ENCODE measurements around the gene SYTL1.

The SYTL1 gene

DNA sequence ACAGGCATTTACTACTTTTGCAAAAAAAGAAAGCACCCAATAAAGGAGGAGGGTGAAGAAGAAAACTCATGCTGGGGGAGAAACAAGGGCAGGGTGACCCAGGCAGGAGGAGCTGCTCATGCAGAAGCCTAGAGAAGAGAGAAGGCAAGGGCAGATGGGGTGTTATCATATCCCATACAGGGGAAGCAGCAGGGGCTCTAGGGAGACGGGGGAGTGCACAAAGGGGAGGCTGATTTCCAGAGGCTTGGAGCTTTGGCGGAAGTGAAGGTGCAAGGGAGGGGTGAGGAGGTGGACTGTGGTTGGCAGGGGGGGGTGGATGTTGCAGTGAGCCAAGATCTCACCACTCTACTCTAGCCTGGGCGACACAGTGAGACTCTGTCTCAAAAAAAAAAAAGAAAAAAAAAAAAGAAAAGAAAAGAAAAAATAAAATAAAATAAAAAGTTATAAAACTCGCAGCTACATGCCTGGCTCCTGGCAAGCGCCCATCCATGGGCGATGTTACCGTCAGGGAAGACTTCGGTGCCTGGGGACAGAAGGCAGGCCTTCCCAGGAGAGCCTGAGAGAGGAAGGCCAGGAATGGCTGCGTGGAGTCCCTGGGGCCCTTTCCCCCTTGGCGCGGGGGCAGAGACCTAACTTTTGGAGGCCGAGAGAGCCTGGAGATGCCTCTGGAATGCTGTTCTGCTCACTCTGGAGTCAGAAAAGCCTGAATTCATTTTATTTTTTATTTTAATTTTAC lies 36.1 kb downstream of the SYTL1 start:
- TF ChIP-seq, protein P1, sequence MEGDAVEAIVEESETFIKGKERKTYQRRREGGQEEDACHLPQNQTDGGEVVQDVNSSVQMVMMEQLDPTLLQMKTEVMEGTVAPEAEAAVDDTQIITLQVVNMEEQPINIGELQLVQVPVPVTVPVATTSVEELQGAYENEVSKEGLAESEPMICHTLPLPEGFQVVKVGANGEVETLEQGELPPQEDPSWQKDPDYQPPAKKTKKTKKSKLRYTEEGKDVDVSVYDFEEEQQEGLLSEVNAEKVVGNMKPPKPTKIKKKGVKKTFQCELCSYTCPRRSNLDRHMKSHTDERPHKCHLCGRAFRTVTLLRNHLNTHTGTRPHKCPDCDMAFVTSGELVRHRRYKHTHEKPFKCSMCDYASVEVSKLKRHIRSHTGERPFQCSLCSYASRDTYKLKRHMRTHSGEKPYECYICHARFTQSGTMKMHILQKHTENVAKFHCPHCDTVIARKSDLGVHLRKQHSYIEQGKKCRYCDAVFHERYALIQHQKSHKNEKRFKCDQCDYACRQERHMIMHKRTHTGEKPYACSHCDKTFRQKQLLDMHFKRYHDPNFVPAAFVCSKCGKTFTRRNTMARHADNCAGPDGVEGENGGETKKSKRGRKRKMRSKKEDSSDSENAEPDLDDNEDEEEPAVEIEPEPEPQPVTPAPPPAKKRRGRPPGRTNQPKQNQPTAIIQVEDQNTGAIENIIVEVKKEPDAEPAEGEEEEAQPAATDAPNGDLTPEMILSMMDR (IDR thresholded peaks at IDR 0.05; ENCODE audit: low read depth, low read length) = no peak
- TF ChIP-seq MYC (IDR thresholded peaks at IDR 0.05; ENCODE audit: low read depth, low read length) (no peak), POLR2A (IDR thresholded peaks at IDR 0.05; ENCODE audit: extremely low read depth, insufficient read length) (no peak)
- TF ChIP-seq, protein P2, sequence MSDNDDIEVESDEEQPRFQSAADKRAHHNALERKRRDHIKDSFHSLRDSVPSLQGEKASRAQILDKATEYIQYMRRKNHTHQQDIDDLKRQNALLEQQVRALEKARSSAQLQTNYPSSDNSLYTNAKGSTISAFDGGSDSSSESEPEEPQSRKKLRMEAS (IDR thresholded peaks at IDR 0.05; ENCODE audit: low read depth, low read length) = no peak
- peak; percentile 75 for DNase-seq (ENCODE audit: low read depth)
- no peak overlapping the region for H3K4me3 ChIP-seq (ENCODE audit: low read depth, low read length)

DNA sequence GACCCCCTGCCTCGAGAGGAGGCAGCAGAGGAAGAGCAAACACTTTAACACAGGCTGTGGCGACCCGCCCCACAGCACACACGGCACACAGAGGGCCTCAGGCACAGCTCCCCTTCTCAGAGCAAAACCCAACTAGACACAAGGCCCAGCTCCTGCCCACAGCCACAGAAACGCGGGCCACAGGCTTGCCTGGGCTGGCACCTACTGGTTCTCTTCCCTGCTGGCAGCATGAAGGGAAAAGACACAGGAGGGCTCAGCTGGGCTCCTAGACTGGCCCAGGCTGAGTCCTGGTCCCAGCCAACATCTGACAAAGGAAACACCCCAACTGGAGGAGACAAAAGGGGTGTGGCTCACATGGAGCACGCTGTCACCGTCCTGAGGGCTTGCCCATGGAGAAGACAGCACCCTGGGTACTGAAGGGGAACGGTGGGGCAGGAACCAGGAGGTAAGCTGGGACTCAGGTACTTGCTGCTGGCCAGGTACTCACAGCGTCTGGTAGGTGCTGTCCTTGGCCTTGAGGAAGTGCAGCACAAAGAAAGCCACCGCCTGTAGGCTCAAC lies 37.8 kb downstream of the SYTL1 start:
- TF ChIP-seq, protein P1 (IDR thresholded peaks at IDR 0.05; ENCODE audit: low read depth, low read length) = no peak
- TF ChIP-seq POLR2A (IDR thresholded peaks at IDR 0.05; ENCODE audit: extremely low read depth, insufficient read length) (no peak), MYC (IDR thresholded peaks at IDR 0.05; ENCODE audit: low read depth, low read length) (no peak)
- TF ChIP-seq, protein P2 (IDR thresholded peaks at IDR 0.05; ENCODE audit: low read depth, low read length) = no peak
- no peak overlapping the region for H3K4me3 ChIP-seq (ENCODE audit: low read depth, low read length)
- DNase-seq (ENCODE audit: low read depth) = no peak

DNA sequence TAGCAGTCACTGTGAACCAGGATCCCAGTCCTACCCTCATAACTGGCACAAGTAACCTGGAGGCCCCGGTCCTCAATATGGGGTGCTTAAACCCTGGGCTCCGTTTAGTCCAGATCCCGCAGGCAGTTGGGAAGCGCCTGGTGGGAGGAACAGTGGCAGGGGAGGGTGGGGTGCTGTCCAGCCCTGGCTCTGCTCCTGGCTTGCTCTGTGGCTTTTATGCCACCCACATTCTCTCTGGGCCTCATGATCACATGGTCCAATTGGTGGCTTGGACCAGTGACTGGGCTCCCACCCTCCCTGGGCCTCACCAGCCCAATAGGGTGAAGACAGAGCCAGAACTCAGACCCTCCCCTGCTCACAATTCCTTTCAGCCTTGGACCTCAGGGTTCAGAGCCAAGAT lies 38.4 kb downstream of the SYTL1 start:
- H3K4me3 ChIP-seq (ENCODE audit: low read depth, low read length) = no peak overlapping the region
- no peak for DNase-seq (ENCODE audit: low read depth)
- TF ChIP-seq POLR2A (IDR thresholded peaks at IDR 0.05; ENCODE audit: extremely low read depth, insufficient read length) = no peak
- TF ChIP-seq, protein P1 (IDR thresholded peaks at IDR 0.05; ENCODE audit: low read depth, low read length) = no peak
- TF ChIP-seq MYC (IDR thresholded peaks at IDR 0.05; ENCODE audit: low read depth, low read length) = no peak
- TF ChIP-seq, protein P2 (IDR thresholded peaks at IDR 0.05; ENCODE audit: low read depth, low read length) = no peak

DNA sequence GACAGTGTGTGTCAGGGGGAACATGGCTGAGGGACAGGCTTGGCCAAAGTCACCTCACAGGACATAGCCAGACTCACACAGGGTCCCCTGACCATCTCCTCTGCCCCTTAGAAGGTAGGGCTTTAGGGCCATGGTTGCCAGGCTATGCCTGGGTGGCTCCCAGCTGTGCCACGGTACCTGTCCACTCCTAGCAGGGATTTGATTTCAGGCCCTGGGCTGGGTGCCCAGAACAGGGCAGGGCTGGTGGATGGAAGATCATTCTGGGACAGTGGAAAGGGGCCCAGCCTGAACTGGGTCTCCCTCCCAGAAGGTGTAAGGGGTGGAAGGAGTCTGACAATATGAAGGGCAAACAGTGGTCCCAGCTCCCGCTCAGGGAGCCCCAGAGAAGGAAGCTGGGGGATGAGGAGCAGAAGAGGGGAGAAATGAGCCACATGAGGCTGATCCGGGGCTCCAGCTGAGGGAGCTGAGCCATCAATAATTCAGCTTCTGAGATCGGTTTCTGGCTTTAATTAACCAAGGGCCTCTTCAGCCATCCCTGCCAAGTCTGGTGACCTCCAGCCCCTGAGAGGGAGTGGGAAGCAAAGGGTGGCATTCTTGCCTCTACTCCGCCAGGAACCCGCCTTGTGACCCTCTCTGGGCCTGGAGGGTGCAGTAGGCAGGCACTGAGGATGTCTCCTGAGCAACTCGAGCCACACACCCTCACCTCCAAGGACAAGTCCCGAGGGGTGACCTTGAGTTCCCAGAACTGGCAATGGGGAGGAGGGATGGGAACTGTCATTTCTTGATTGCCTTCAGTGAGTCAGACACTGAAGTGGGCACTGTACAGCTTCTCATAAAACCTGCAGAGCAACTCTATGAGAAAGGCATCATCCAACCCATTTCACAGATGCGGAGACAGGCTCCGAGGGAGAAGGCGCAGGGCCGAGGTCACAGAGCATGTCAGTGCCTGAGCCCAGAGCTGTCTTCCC lies 39.2 kb downstream of the SYTL1 start:
- H3K4me3 ChIP-seq (ENCODE audit: low read depth, low read length) = no peak overlapping the region
- no peak for TF ChIP-seq POLR2A (IDR thresholded peaks at IDR 0.05; ENCODE audit: extremely low read depth, insufficient read length)
- TF ChIP-seq, protein P2 (IDR thresholded peaks at IDR 0.05; ENCODE audit: low read depth, low read length) = no peak
- TF ChIP-seq, protein P1 (IDR thresholded peaks at IDR 0.05; ENCODE audit: low read depth, low read length) = no peak
- no peak for TF ChIP-seq MYC (IDR thresholded peaks at IDR 0.05; ENCODE audit: low read depth, low read length)
- DNase-seq (ENCODE audit: low read depth) = no peak

DNA sequence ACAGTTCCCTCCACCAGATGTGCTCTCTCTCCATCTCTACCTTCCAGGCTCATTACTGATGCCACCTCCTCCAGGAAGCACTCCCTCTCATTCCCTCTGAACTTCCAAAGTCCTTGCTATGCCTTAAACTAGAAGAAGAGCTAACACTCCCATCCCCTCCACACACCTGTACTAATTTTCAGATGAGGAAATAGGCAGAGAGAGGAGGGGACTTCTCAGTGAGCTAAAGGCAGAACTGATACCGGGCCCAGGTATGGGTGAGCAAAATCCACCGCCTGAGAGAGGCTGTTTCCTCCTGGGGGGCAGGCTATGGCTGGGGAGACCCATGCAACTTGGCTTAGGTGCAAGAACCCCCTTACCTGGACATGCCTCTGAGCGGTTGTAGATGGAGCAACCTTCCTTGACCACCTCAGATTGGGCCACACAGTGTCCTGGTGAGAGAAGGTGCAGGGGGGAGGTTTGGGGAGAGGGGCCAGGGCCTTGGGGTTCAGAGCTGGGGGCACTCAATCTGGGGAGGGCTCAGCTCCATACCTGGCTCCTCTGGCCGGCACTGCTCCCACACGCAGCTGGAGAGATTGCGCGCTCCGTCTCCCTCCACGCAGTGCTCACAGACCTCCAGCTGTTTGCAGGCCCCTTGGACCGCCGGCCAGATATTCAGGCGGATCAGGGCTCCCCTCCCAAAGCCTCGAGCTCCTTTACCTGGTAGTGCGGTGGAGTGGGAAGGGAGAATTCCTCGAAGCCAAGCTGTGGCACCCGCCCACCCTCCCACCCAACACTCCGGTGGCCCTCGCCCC lies 40.3 kb downstream of the SYTL1 start:
- TF ChIP-seq POLR2A (IDR thresholded peaks at IDR 0.05; ENCODE audit: extremely low read depth, insufficient read length) = no peak
- TF ChIP-seq, protein P2 (IDR thresholded peaks at IDR 0.05; ENCODE audit: low read depth, low read length) = no peak
- no peak for TF ChIP-seq MYC (IDR thresholded peaks at IDR 0.05; ENCODE audit: low read depth, low read length)
- no peak for DNase-seq (ENCODE audit: low read depth)
- no peak overlapping the region for H3K4me3 ChIP-seq (ENCODE audit: low read depth, low read length)
